GDM1 (cell line): ENCODE measurements around the gene DPH1.

Experiments
- DNase-seq: peaks from one replicate; lab custom pipeline; 2025; lab: John Stamatoyannopoulos, UW

The DPH1 gene

DNA sequence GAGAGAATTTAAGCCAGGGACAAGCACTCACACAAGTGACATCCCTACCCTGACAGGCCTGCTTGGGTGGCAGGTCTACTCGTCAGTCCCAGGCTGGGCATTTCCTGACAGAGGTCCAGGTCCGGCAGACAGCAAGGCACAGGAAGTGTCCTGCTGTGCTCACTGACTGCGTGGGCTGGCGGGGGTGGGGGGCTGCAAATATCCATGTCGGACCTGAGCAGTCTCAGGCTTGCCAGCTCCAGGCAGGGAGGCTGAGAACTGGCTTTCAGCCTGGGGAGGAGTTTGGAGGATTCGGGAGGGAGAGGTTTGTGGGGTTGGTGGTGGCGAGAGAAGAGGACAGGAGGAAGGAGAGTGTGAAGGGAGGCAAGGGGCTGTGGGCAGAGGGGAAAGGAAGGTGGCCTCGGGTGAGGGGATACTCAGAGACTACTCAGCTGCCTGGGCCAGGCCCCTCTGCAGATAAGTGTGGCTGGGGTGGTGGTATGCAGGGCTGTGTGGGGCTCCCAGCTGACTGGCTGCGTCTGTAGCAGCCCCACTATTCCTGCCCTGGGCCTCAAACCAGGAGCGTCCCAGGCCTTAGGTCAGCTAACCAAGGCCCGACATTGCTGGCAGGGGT lies 32.7 kb downstream of the DPH1 start:
- no peak for DNase-seq

DNA sequence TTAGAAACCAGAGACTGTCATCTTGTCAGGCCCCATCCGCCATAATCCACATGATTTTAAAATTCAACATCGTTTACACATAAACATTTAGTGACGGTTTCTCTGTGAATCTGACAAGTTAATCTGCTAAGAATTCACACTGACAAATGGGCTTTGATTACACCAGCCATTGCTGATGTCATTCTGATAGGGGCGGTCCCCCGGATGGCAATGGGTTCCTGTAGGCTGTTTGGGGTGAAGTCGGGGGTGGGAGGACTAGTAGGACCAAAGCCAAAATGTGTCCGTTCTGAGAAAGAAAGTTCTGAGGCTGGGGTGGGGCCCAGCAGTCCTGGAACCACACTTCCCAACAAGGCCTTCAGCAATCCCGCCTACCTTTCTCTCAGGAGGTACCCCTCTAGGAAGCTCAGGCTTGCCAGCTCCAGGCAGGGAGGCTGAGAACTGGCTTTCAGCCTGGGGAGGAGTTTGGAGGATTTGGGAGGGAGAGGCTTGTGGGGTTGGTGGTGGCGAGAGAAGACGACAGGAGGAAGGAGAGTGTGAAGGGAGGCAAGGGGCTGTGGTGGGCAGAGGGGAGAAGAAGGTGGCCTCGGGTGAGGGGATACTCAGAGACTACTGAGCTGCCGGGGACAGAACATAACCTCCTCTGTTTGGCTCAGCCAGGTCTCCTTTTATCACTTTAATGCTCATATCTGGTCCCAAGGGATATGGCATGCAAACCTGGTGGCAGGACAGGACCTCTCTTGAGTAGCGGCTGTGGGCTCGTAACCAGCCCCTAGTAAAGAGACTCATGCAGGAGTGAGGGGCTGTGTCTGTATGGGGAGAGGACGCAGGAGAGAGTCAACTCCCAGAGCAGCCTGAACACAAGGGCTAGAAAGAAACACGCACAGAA lies 33.6 kb downstream of the DPH1 start:
- DNase-seq: no peak

DNA sequence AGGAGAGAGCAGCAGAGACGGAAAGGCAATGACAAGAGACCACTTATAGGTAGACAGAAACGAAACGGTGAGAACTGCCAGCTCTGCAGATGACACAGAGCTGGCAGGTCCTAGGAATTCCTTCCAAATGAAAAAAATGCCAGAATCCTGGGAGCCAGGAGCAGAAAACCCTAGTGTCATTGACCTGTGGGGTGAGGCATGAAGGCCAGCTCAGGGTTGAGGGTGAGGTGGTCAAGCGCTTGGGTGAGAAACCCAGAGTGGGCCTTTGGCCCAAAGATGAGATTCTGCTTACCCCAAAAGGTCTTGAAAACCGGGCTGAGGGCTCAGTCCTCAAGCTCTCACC lies 34.2 kb downstream of the DPH1 start:
- DNase-seq: no peak

DNA sequence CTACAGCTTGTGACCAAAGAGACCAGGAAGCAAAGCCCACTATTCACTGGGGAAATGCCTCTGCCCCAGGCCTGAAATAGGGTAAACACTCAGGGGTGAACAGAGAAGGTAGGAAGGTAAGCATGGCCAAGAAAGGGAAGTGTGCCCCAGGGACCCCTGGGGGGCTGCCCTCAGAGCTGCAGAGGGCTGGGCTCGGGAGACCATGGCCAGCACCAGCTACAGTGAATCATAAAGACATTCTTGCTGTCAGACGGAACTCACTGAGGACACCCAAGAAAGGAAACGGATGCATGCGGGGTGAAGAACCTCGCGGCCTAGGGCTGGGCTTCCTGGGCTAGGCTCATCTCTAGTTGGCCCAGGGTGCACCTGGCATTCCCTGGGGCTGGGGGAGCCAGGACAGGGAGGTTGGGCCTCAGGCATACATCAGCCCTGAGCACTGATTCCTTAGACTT lies 34.6 kb downstream of the DPH1 start:
- no peak for DNase-seq

DNA sequence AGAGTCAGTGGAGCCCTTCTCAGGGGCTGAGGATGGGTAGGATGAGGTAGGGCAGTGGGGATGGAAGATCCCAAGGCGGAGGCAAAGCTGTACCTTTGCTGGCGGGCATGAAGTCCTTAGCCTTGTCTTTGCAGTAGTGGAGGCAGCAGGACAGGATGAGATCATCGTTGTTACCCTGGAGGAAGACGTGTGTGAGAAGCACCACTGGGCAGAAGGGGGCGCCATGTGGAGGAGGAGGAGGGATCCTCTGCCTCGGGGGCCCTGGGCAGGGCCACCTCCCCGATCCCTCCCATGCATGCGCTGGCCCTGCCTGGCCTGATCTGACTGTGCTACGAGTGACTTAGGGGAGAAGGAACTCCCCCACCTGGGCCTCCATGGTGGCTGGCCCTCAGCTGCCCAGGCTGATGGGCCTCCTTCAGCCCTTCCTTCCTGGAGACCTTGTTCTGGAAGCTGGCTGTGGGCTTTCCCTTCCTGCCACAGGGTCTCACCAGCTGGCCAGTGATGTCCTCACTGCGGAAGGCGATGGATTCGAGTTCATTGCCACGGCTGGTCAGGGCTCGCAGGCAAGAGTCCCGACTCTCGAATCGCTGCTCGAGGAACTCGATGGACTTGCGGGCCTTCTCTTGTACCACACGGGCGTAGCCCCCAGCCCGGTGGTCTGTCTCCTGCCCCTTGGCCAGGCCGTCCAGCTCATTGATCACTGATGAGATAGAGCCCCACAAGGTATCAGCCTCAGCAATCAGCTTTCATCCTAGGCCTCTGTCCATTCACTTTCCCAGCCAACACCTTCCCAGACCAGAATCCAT lies 35.2 kb downstream of the DPH1 start:
- DNase-seq: peak; percentile 23

DNA sequence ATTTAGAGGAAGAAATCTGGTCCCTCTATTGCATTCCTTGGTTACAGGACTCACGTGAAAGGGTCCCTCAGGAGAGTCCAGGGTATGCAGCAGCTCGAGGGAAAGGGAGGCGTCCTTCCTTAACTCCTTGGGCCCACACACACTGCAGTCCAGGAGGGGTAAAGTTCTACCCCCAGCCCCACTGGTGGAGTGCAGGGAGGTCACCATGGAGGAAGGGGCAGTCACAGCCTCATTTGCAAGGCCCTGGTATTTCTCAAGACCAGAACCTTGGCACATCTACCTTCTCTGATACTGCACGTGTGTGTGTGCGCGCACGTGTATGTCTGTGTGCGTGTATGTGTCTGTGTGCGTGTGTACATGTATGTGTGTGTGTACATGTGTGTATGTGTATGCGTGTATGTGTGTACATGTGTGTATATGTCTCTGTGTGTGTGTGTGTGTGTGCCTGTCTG lies 36.0 kb downstream of the DPH1 start:
- DNase-seq: no peak

DNA sequence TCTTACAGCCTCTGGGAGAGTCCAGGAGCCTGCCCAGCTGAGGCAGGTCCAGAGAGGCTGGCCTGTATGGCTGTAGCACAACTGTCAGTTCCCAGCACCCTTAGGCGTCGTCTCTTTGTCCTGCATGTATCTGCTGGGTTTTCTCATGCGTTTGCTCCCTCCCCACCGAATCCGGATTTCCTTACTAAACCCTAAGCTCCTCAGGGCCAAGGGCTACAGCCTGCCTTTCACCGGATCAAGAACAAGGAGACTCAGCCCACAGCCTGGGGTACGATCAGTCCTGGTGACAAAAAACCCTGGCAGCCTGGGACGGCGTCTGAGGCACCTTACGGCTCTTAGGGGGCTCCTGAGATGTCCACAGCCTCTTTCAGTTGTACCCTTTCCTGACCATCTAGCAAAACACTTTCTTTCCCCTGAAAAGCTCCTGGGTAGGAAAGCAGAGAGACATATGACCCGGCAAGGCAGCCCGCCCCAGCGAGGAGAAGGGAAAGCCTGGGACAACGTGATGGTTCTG lies 37.2 kb downstream of the DPH1 start:
- DNase-seq: no peak

DNA sequence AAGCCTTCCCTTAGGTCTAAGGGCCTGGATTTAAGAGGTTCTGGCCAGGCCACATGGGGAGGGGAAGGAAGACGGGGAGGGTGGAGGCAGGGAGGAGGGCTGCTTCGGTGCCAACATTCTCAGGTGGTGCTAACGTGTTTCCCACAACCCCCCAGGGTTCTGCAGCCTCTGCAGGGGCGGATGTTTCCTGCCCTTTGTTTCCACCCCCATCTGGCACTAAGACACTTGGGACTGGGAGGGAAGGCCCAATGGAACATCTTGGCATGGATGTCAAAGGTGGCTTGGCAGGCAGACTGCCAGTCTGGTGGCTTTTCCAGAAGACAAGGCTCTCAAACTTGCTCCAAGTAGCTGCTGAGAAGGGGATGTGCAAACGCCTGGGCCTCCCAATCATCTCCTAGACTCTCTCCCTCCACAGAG lies 37.7 kb downstream of the DPH1 start:
- DNase-seq: no peak

DNA sequence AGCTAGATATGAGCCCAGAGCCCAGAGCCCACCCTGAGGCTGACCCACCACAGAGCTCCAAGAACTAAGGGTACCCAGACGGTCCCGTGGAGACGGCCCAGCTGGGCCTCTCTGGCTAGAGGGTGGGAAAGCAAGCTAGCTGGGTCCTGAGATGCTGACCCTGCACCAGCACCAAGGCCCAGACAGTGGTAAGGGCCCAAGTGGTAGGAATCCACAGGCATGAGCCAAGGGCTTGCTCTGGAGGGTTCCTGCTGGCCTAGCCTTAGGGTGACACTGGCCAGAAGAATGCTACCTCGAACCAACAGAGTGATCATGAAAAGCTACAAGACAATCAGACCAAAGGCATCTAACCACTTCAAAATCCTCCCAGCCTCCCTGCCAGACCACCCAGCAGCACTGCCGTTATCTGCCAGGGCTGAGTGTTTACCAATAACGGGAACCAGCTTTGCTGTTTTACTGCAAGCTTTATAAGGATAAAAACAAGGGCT lies 38.1 kb downstream of the DPH1 start:
- DNase-seq: no peak

DNA sequence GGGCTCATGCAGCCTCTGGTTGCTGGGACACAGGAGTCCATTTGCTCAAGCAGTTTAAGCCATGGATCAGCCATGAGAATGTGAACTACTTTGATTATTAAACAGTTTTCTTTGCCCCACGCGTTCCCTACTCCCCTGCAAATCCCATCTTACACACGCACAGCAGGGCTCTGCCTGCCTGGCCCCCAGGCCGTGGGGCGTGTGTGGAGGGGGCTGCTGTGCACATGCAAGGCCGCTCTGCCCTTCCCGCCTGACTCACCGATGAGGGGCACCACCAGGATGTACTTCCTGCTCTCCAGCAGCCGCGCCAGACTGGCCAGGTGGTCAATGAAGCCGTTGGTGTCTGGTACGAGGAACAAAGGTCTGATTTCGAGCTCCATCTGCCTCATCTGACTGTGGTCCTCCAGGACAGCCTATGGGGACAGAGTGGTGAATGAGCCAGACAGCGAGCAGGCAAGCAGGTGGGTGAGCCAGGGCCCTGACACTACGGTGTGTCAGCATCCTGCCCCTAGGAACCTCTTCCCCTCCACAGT lies 38.6 kb downstream of the DPH1 start:
- no peak for DNase-seq

DNA sequence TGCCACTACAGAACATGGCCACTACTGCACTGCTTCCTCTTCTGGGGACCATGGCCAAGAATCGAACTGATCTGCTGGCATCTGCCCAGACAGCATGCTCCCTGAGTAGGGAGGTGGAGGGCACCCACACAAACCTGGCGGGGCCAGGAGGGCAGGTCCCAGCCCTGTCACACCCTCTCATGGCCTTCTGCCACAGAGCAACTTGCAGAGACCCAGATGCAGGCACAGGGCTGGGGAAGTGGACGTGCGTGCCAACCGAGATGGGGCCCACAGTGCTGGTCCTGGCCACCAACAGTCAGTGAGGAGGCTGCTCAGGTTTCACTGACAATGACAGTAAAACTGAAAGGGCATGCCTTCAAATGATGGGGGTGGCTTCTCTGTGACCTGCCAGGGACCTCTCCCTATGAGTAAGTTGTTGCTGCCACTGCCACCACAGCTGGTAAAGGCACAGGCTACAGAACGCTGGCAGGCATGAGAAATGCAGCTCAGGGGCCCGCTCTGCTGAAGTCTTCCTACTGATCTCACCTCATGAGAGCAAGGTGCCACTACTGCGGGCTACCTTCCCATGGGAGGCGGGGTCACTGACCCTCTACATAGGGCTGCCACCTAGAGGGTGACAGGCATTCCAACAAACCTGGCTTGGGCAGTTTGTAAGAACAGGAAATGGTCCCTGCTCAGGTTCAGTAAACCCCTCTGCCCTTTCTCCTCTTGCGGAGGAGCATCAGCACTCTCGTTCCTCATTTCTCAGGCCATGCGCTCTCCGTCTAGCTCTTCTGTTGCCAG lies 40.5 kb downstream of the DPH1 start:
- no peak for DNase-seq

DNA sequence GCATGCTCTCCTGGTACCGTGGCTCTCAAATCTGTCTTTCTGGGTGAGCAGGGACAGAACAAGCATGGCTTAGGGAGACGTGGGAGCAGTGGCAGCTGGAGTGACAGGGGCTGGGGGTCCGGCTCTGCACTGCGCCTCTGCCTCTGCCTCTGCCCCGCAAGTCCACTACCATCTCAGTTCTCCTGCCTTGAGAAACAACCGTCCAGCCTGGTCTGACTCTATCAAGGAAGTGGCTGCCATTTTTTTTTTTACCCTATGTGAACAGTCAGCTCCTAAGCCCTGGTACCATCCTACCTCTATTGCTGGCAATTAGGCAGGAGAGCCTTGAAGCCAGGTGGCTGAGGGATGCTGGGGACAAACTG lies 41.1 kb downstream of the DPH1 start:
- no peak for DNase-seq

DNA sequence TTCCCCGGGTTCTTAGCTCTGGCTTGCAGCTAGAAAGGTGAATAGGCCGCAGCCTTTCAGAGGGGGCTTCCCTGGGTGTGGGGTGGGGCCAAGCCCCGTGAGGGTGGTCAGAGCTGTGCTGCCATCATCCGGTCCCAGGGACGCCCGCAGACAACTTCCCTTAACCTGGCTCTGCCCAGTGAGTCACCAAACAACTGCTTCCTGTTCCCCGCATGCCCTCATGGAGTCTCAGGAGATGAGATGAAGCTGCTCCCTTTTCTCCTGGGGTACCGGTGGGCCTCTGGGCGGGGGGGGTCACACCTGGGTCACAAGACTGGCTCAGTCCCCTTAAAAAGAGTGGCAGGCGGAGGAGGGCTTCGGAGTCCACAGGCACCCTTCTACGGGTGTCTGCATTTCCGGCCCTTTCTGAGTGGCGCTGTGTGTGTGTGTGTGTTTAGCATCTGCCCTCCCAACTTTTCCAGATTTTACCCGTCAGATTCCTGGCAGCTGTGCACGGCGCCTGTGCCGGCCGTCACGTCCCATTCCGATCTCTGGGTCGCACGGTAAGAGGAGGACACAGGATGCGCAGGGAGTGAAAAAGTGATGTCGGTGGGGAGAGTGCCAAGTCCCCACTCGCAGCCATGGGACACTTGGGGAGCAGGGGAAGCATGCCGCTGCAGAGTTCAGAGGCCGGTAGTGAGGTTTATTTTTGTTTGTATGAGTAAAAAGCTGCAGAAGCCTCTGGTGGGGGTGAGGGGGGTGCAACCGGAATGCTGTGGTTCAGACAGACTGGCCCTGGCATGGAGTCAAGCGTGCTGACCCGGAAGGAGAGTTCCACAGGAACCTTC lies 41.7 kb downstream of the DPH1 start:
- no peak for DNase-seq

DNA sequence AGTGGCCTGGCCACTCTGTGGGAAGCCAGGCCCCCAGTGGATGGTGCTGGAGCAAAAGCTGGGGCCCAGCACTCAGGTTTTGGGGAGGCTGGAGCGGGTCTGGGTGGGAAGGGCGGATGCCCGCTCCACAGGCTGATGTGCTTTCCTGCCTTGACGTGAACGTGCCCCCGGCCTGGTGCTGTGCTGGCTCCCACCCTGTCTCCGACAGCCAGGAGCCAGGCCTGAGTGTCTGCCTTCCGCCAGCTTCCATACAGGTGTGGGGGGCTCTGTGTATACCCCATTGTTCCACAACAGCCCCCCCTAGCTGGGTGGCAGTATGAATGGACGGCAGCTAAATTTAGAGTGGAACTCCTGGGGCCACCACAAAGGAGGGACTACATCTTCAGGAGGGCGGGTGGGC lies 45.0 kb downstream of the DPH1 start:
- DNase-seq: no peak

DNA sequence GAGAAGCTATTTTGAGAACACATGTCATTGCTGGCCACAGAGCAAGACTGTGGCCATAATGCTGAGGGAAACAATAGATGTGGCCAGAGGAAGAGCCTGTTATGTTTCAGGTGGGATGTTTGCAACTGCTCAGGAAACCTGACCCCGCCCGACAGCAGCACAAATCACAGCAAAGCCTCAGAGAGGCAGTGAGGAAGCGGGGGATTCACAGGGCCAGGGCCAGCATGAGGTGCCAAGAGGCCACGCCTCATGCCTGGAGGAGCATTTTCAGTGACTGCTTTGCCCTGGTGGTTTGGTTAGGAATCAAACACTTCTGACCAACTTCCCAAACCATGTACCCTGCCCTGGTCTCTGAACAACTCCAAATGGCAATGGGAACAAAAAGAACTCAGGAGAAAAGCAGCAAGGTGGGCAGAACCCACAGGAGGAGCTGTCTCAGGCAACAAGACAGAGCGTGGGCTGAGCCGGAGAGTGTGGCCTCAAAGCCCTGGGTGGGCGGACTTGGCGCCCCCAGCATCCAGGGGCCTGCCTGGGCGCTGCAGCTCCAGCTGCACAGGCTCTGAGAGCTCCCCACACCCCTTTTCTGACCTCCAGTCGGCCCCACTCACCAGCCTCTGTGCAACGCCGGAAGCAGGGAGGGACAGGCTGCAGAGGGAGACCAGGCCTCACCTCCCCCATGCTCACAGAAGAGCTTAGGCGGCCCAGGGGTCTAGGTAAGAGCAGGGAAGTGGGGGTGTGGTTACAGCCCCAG lies 45.6 kb downstream of the DPH1 start:
- no peak for DNase-seq

DNA sequence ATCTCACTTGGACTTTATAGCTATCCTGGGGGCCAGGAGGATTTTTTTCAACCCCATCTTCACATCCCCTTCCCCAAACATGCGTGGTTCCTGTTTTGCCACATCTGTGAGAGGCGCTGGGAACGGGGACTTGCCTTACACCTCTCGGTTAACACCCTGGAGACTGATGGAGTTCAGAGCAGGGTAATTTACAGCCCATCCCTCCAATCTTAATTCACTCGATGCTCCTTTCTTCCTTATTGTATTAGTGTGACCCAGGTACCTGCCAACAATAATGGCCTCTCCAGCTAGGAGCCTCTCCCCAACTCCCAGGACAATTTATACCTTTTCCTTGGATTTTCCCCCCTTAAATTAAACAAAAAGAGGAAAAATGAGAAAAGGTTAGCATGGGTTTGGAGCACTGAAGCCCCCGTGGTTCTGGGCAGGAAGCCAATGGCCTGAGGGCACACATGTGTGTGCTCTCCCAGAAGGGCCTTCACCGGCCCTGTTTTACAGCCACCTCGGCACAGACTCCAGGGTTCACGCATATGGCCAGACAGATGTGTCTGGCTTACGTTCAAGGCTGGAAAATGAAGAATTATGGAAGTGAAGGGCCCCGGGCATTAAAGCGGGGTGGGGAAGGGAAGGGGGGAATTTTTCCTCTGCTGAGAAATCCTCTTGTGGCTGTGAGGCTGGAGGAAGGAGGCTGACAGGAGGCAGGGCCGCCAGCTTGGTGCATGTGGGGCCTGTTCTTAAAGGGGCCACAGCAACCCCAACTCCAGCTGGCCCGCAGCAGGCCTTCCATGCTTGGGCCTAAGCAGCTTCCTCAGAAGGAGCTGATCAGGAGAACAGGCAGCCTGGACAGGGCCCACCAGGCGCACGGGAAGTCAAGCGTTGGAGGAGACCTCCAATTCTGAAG lies 46.4 kb downstream of the DPH1 start:
- DNase-seq: no peak

DNA sequence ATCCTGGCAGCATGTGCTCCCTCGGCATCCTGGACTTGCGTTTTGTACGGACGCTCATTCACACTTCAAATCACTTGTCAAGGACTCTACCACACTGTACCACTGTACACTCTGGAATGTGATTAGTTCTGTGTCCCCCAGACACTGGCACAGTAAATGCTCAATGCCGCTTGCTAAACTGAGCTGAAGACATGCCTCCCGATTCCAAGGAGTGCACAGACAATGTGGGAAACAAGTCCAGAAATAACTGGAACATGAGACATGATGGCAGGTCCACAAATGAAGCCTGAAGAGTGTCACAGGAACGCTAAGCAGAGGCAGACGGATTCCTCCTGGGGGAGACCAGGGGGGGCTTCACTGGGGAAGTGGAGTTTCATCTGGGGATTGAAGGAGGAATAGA lies 47.1 kb downstream of the DPH1 start:
- no peak for DNase-seq

DNA sequence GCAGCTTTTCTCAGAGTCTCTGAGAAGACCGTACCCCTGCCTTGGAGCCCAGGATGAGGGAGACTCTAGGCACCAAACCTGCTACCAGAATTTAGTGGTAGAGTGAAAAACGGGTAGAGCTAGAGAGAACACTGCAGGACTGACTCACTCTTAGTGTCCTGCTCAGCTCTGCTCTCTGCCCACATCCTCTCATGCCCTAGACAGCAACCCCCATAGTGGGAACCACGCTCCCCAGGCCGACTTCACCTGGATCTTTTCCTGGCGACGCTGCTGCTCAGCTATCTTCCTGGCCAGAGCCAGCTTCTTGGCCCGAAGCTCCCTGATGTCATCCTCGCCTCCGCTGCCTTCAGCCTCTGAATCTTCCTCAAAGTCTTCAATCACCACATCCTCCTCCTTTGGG lies 51.6 kb downstream of the DPH1 start:
- no peak for DNase-seq
